Activated CD8-positive, alpha-beta memory T cell treated with anti-CD3 and anti-CD28 coated beads, Interleukin-2, amount 50 U/mL, for 1 hour (primary cell): ENCODE measurements around the gene IDH1.
"Not testable (repeated sequence)": the region's sequence is repeated elsewhere in the genome, so short reads cannot be mapped to it uniquely, and the experiment has no call there.

ENCODE experiments used
- DNase-seq: peaks from one replicate; pipeline ENCODE4 v3.0.0-alpha.2; 2020; ENCODE audit errors: extremely low read depth

Gene IDH1

DNA sequence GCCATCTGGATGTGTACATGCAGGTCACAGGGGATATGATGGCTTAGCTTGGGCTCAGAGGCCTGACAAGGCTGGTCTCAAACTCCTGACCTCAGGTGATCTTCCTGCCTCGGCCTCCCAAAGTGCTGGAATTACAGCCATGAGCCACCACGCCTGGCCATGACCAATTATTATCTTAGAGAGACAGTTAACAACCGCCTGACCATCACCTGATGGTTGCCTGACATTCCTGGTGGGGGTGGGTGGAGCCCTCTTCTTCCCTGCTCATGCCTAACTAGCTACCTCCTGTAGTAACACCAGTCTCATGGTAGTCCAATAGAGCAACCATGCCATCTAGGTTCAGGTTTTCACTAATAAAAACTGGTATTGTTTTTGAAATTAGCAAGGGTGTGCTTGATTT is 33.0 kb downstream of the IDH1 start:
- not testable (repeated sequence) for DNase-seq

DNA sequence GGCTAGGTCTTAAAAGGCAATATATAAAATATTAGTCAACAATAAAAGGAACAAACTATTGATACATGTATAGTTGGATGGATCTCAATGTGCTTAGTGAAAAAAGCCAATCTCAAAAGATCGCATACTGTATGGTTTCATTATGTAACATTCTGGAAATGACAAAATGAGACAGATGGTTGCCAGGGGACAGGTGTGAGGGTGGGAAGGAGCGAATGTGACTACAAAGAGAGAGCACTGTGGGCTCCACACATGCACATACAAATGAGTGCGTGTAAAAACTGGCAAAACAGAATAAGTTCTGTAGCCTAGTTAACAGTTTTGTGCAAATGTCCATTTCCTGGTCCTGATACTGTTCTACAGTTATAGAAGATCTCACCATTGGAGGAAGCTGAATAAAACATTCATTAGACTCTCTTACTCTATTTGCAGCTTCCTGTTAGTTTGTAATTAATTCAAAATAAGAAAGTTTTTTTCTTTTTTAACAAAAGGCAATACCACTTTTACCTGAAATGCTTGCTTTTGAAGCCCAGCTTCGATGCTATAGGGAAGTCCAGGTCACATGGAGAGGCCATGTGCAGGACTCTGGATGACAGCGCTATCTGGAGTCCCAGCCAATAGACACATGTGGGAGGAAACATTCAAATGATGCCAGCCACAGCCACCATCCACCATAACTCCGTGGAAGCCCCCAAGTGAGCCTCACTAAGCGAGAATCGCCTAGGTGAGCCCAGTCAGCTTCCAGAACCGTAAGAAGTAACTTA is 44.0 kb downstream of the IDH1 start:
- no peak for DNase-seq

DNA sequence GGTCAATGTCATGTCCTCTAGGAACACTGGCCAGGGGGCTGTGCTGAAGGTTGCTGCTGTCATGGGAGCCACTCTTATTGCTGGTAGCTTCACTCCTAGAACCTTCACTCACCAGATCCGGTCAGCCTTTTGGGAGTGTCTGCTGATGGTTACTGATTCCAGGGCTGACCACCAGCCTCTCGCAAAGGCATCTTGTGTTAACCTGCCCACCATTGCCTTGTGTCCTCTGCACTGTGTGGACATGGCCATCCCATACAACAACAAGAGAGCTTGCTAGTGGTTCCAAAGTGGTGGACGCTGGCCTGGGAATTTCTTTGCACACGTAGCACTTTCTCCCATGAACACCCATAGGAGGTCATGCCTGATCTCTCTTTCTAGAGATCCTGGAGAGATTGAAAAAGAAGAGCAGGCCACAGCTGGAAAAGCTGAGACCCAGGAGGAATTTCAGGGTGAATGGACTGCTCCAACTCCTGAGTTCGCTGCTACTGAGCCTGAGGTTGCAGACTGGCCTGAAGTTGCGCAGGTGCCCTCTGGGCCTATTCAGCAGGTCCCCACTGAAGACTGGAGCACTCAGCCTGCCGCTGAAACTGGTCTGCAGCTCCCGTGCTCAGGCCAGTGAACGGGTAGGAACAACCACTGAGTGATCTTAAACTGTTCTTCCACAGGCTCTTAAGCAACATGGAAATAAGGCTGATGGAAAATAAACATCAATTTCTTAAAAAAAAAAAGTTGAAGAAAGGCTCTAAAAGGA is 46.4 kb downstream of the IDH1 start:
- no peak for DNase-seq

DNA sequence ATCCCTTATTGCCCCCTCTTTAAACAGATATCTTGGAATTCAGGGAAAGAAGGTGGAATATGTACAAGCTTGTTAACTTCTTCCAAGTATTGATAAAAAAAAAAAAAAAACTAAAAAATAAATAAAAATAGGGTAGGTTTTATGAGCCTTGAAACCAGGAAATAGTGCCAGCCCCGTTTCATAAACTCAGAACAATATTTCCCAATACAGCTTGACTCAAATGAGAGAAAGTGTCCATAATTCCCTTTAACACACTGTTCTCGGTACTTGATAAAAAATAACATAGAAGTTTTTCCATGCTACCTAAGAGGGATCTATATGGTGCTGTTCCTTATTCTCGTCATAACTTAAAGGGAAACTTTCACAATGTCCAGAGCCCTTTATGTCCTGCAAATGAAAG is 47.1 kb downstream of the IDH1 start:
- DNase-seq = no peak

DNA sequence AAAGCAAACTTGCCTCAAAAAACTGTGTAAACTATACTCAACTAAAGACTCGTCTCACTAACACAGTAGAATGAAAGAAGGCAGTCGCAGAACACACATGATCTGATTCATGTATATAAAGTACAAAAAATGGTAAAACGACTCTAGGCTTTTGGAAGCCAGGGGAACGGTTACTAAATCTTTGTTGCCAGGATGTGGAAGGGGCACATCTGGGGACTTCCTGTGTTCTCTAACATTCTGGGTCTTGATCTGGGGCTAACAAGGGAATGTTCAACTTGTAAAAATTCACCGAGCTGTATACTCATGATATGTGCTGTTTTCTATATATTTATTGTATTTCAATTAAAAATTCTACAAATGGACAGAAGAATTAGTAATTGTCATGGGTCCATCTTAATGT is 50.7 kb downstream of the IDH1 start:
- DNase-seq = no peak

DNA sequence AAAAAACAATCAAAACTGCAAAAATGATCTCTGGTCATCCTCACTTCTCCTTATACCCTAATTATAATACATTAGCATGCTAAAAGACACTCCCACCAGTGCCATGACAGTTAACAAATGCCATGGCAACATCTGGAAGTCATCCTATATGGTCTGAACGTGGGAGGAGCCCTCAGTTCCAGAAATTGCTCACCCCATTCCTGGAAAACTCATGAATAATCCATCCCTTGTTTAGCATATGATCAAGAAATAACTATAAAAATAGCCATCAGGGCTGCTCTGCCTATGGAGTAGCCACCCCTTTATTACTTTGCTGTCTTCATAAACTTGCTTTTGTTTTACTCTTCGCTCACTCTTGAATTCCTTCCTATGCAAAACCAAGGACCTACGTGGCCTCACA is 59.3 kb downstream of the IDH1 start:
- no peak for DNase-seq

DNA sequence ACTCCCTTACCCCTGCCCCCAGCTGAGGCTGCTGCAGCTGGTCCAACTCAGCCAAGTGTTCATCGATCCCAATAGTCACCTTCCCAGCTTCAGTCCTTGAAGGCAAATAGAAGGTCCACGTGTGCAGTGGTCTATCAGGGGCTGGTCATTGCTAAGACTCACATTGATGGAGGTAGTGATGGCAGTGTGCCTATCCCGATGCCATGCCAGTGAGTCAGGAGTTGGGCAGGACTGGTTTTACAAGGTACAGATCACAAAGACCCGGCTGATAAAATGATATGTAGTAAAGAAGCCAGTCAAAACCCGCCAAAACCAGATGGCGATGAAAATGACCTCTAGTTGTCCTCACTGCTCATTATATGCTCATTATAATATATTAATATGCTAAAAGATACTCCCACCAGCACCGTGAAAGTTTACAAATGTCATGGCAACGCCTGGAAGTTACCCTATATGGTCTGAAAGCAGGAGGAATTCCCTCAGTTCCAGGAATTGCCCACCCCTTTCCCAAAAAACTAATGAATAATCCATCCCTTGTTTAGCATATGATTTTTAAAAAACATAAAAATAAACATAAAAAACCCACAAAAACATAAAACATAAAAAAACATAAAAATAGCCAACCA is 62.1 kb downstream of the IDH1 start:
- DNase-seq = no peak

DNA sequence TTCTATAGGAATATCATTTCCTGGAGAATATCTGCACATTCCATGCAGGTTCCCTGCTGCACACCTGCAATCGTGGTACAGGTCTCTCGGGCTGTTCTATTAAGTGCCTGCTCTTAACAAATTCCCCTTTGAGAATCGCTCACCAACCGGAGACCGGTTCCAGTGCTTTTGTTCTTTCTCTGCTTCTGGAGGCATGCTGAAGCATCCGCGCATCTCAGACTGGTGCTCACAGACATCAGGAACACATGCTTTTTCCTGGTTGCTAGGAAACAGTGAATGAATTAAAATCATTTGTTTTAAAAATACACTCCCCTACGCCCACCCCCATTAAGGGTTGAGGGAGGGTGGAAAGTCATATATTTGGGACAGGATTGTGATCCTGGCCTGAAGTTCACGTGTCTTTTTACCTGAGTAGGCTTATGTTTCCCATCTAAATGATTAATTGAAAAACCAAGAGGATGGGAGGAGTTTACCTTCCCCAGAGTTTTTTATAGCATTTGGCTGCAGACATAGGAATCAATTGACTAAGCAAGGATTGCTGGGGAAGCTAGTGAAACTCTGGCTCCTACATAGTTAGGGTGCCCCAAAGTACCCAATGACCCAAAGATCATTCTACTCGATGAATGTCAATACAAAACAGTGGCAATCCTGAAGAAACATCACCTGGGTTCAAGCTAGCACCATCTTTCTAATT is 64.9 kb downstream of the IDH1 start, which contains the start of gene C2orf80:
C2orf80 (minus strand) TSS at position 221 of the 694 bp plus-strand sequence. CDS start 3,044 bp downstream, outside the sequence.
- DNase-seq = no peak

DNA sequence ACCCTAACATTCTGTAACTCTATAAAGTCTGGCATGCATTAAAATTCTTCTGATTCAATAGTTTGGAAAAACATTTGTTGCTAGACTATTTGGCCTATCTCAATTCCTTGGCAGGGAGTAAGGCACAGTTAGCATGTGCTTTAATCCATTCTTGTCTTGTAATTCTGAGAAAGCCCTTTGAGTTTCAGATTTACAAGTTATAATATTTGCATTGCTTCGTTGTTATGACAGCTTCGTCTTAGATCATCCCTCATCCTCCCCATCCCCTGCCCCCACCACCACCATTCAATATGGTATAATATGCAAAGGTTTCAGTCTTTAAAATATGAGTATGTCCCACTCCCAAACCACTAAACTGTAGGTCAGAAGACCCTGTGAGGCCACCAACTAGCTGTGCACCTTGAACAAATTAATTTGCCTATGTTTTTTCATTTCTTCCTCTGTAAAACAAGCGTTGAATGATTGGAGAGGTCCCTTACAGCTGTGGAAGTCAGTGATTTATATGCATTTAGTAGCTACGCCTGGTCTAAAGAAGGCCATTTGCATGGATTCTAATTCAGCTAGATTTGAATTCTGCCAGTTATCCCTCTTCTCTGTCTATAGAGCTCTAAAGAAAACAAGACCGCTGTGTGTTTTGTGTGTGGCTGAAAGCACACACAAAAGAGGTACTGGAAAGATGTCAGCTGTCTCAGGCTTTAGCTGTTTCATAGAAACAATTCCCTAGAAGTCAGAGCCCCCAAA is 65.6 kb downstream of the IDH1 start:
- no peak for DNase-seq

DNA sequence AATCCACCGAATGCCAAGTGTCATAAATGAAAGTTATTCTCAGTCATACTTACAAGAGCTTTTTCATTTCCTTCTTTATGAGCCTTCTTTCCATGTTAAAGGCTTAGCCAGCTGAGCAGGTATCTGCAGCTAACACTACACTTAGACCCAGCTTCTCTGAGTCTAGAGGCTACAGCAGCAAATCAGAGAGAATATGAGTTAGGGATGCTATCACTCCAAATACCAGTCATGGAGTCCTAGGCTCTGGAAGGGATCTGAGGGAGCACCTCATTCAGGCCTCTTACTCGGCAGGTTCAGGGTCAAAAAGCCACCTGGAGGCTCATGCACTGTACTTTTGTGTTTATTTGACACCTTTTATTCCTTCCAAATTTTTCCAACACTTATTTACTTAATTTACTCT is 68.0 kb downstream of the IDH1 start:
- DNase-seq = no peak

DNA sequence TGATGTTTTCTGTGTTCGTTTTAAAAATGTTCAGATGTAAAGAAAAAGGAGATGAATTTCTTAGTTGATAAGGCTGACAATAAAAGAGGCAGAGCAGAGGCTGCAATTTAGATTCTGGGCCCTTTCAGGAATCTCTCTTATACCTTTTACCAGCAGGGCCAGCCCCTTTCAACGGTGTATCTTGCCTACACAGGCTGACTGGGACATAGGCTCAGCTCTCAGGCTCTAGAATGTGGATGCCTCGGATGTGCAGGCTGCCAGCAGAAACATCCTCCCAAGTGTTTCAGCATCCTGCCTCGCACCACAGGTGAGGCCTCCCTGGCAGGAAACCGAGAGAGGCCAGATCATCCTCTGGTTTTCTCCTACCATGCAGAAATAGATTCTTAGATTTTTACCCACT is 68.4 kb downstream of the IDH1 start:
- no peak for DNase-seq
